GM21381 (cell line): ENCODE results near the gene GALNT9.

Experiments
- ATAC-seq: cut with Tn5 transposase; IDR thresholded peaks from one replicate; pipeline ENCODE4 v1.9.1; 2021; ENCODE audit warnings: mild to moderate bottlenecking, moderate library complexity; ENCODE audit not compliant: unreplicated experiment

Gene GALNT9

GRCh38 chr12:132174015-132174838 is 155.2 kb downstream of the GALNT9 start:
- ATAC-seq, result no peak

DNA sequence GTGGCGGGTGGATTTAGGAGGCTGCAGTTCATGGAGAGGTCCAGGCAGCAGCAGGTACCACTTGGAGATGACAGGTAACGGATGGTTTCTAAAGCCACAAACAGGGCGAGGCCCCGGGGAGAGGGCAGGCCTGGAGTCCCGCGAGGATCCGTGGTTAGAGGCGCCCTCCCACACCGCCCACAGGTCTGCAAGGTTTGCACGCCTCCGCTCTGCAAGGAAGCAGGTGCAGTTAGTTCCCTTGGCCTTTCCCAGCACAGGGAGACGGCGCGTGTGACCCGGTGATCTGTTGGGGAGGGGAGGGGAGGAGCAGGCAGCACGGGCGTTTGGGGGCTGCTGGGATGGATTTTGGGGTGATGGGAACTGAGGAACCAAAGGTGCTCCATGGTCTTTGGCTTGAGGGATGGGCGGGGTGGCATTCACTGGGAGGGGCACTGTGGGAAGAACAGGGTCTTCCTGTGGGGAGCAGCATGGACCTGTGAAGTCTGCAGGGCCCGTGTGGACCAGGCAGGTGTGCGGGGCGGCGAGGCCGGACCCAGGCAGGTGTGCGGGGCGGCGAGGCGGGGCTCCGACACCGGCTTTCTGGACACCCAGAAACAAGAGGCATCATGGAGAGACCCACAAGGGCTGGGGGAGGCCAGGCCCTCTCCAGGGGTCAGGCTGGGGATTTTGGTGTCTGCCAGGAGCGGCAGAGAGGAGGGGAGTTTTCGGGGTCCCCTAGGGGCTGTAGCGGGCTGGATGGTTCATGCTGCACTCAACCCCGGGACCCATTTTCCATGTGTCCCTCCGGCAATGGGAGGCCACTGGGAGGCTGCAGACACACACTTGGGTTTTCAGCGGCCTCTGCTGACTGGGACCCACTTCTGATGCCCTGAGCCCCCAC is 156.0 kb downstream of the GALNT9 start:
- ATAC-seq, result no peak

DNA sequence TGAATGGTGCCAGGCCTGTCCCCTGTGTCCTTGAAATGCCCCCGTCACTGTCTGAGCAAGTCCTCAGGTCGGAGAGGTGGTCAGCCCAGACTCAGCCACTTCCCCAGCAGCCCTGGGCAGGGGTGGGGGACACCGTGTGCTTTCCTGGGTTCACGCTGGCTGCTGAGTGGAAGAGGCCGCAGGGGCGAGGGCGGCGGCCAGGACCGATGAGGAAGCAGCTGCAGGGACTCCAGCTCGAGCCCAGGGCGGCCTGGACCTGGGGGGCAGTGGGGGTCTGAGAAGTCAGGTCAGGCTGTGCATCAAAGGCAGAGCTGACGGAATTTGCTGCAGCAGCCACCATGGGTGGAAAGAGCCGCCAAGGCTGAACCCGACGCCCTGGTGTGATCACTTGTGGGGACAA is 156.8 kb downstream of the GALNT9 start:
- no peak for ATAC-seq

- no peak for ATAC-seq
Measured at GRCh38 chr12:132171968-132172521, 157.3 kb downstream of the GALNT9 start.

- no peak for ATAC-seq
Measured at GRCh38 chr12:132171293-132171967, 158.0 kb downstream of the GALNT9 start.

GRCh38 chr12:132170637-132171292 is 158.6 kb downstream of the GALNT9 start:
- ATAC-seq, result no peak

GRCh38 chr12:132170094-132170636 is 159.2 kb downstream of the GALNT9 start:
- ATAC-seq, result no peak

GRCh38 chr12:132169376-132169775 is 160.0 kb downstream of the GALNT9 start:
- no peak for ATAC-seq

GRCh38 chr12:132168311-132169031 is 160.9 kb downstream of the GALNT9 start:
- no peak for ATAC-seq

GRCh38 chr12:132167611-132168310 is 161.6 kb downstream of the GALNT9 start:
- no peak for ATAC-seq

- ATAC-seq, result no peak
Measured at GRCh38 chr12:132166801-132167591, 162.4 kb downstream of the GALNT9 start.

DNA sequence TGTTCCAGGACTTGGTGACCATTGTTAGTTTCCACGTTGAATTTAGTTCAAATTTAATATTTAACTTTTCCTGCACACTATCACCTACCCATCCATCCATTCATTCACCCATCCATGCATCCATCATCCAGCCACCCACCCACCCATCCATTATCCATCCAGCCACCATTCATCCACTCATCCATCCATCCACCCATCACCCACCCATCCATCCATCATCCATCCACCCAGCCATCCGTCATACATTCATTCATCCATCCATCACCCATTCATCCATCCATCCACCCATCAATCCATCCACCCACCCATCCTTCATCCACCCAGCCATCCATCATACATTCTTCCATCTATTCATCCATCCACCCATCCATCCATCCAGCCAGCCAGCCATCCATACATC is 163.3 kb downstream of the GALNT9 start:
- no peak for ATAC-seq

- ATAC-seq, result no peak
Measured at GRCh38 chr12:132165584-132165983, 163.8 kb downstream of the GALNT9 start.

- ATAC-seq, result no peak
Measured at GRCh38 chr12:132164426-132164825, 165.0 kb downstream of the GALNT9 start.

DNA sequence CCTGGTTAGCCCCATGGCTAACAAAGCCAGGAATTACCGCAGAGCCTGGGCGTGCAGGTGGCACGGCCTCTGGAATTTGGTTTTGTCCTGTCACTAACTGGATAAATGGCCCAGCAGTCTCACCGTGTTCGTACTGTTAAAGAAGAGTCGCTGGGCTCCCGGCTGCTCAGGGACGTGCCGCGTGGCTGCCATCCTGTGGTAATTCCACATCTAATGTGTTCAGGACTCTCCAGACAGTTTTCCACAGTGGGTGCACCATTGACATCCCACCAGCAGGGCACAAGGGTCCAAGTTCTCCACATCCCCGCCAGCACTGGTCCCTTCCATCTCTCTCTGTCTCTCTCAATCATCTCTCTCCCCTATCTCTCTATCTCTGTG is 165.5 kb downstream of the GALNT9 start:
- ATAC-seq, result no peak

DNA sequence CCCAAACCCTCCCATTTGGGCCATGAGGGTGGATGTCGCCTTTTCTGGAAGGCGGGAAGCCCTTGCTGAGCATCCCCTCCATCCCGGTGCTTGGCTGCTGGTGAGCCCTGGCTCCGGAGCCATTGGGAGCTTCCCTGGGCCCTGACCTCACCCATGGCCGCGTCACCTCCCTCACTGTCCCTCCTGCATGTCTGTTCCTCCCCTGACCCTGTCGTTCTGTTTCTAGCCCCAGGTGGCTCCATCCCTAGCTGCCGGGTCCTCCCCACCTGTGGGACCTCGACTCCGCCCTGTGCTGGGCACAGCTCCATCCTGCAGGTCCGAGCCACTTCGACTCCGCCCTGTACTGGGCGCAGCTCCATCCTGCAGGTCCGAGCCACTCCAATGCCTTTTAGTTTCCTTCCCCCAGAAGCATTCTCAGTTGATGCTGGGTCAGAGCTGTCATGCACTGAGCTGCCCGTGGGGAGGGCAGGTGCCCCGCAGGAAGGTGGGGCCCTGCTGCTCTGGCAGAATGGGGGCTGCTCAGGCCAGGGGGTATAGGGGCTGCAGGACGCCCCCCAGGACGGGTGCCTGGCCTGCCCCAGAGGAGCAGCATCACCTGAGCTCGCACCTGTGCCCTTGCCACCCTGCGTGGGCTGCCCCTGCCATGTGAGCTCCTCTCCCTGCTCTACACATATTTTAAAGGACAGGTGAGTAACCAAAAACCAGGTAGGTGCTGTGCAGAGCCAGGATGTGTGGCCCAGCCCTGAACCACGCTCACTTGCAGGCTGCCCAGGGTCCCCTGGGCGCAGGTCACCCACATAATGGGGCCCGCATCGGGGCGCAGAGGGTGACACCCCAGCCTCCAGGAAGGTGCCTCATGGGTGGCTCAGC is 166.1 kb downstream of the GALNT9 start:
- no peak for ATAC-seq

DNA sequence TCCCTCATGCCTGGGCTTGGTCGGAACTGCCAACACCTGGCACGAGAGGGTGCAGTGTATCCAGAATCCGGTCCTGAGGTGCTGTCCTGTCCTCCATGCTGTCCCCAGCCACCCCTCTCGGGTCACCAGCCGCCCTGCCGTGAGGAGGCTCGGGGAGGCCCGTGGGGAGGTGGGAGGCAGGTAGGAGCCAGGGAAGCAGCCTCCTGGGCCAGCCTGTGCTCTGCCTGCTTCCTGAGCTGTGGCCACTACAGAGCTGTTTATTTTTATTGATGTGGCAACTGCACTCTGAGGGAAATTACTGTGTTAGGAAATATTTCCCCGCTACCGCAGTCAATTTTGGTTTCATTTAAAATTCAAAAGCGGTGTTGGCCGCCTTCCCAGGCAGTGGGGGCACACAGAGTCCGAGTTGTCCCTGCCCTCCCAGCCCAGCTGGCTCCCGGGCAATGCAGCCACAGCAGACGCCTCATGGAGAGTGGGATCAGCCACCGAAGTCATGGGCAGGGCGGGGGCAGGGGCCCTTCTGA is 166.8 kb downstream of the GALNT9 start:
- ATAC-seq, result no peak
